HCT116 (cell line): ENCODE data around the gene LRRC73.

ENCODE experiments used
- ATF3 ChIP-seq: IDR thresholded peaks from 2 replicates; pipeline ENCODE4 v1.6.1; 2012
- ELF1 ChIP-seq: IDR thresholded peaks from 2 replicates; pipeline ENCODE4 v1.6.1; 2012; ENCODE audit warnings: low read depth, borderline replicate concordance
- EZH2 ChIP-seq: fragments of 200-600 bp; sonication (generic); IDR thresholded peaks from 2 replicates; pipeline ENCODE4 v1.6.1; 2017; ENCODE audit warnings: antibody characterized with exemption, mixed run types
- POLR2A ChIP-seq: IDR thresholded peaks from 2 replicates; pipeline ENCODE4 v1.7.0; 2011; ENCODE audit warnings: borderline replicate concordance; ENCODE audit not compliant: insufficient read depth, insufficient read length; ENCODE audit errors: extremely low read depth
- POLR2AphosphoS5 ChIP-seq: IDR thresholded peaks from 2 replicates; pipeline ENCODE4 v1.6.1; 2011; ENCODE audit warnings: mild to moderate bottlenecking, low read depth, low read length, moderate library complexity
- SP1 ChIP-seq: IDR thresholded peaks from 2 replicates; pipeline ENCODE4 v1.6.1; 2012; ENCODE audit warnings: low read depth
- SRF ChIP-seq: IDR thresholded peaks from 2 replicates; pipeline ENCODE4 v1.6.1; 2012; ENCODE audit warnings: low read depth
- ZNF274 ChIP-seq: fragments of 200-500 bp; sonication (Bioruptor generic); IDR thresholded peaks from 2 replicates; pipeline ENCODE4 v1.6.1; 2014; ENCODE audit warnings: mild to moderate bottlenecking, low read depth, low read length, inconsistent platforms
- TF ChIP-seq, protein P1 (sequence below), 3 experiments: fragments of 200-600 bp in 1 of 3; sonication (generic) in 1 of 3; IDR thresholded peaks in 2 of 3; conservative IDR thresholded peaks in 1 of 3; 2 replicates each; pipeline ENCODE4 v1.5.1; 2012 to 2017; ENCODE audit warnings: low read depth in 2 of 3, low read length in 2 of 3, antibody characterized with exemption in 1 of 3, borderline replicate concordance in 1 of 3, control low read depth in 1 of 3, mild to moderate bottlenecking in 1 of 3, mixed read lengths in 1 of 3, mixed run types in 1 of 3, moderate library complexity in 1 of 3; ENCODE audit not compliant: insufficient read depth in 1 of 3

DNA sequence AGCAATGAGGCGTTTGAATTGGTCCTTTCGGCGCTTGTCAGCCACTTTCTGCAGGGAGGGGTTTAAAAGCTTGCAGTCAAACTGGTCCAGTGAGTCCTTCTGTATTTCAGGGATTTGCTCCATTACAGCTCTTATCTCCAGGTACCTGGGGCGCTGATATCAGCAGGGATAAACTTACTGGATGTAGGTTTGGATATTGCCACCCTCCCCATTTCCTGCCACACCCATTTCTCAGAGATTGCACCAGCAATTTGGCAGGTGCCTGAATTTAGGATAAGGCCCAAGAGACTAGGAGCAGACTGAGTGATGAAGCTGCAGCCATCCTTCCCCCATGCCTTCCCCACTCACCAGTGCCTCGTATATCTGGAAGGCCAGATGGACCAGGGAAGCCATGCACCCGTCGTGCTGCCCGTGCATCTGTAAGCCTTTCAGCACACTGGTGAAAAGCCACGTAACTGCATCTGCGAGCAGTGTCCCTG lies 14.4 kb upstream of the LRRC73 start:
- TF ChIP-seq, protein P1, sequence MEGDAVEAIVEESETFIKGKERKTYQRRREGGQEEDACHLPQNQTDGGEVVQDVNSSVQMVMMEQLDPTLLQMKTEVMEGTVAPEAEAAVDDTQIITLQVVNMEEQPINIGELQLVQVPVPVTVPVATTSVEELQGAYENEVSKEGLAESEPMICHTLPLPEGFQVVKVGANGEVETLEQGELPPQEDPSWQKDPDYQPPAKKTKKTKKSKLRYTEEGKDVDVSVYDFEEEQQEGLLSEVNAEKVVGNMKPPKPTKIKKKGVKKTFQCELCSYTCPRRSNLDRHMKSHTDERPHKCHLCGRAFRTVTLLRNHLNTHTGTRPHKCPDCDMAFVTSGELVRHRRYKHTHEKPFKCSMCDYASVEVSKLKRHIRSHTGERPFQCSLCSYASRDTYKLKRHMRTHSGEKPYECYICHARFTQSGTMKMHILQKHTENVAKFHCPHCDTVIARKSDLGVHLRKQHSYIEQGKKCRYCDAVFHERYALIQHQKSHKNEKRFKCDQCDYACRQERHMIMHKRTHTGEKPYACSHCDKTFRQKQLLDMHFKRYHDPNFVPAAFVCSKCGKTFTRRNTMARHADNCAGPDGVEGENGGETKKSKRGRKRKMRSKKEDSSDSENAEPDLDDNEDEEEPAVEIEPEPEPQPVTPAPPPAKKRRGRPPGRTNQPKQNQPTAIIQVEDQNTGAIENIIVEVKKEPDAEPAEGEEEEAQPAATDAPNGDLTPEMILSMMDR (IDR thresholded peaks at IDR 0.05 in 2 of 3, conservative IDR thresholded peaks at IDR 0.05 in 1 of 3; ENCODE audit: borderline replicate concordance in 1 of 3, insufficient read depth in 1 of 3, low read depth in 2 of 3, low read length in 2 of 3), result no peak
- no peak for TF ChIP-seq ZNF274
- TF ChIP-seq POLR2AphosphoS5, result no peak
- TF ChIP-seq SP1, result no peak
- no peak for TF ChIP-seq POLR2A
- TF ChIP-seq ATF3, result no peak
- TF ChIP-seq SRF, result no peak
- TF ChIP-seq ELF1, result no peak
- TF ChIP-seq EZH2, result no peak
